ENCODE results near the gene ADAMTS17.

Gene ADAMTS17

DNA sequence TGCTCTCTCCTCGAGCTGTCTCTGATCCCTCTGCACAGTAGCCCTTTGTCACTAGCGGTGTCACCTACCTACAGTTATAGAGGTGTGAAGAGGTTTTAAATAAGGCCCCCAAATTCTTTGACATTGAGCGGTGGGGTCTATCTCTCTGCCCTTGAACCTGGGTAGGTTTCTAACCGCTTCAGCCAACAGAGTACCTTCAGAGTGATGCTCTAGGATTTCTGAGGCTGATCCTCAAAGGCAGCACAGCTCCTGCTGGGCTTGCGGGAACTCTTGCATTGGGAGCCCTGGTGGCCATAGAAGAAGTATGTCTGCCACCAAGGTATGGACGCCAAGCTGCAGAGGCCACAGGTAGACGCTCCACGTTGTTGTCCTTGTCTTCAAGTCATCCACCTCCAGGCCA lies 35.7 kb downstream of the ADAMTS17 start:
- no peak overlapping the region for H3K4me3 ChIP-seq
- no peak for TF ChIP-seq CTCF (IDR thresholded peaks at IDR 0.05)
- DNase-seq (ENCODE audit: low spot score): peak; percentile 43
- no peak overlapping the region for H3K27ac ChIP-seq

DNA sequence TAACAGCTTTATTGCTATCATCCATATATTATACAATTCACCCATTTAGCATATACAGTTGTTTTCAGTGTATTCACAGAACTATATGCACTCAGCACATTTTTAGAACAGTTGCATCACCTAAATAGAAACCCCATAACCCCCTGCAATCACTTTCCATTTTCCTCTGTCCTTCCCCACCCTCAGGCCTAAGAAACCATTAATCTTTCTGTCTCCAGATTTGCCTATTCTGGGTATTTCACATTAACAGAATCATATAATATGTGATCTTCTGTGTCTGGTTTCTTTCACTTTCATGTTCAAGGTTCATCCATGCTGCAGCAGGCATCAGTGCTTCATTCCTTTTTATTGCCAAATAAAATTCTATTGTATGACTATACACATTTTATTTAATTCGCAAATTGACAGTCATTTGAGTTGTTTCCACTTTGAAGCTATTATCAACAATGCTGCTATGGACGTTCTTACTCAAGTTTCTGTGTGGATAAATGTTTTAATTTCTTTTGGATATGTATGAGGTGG lies 39.8 kb downstream of the ADAMTS17 start:
- DNase-seq (ENCODE audit: low spot score): no peak
- TF ChIP-seq CTCF (IDR thresholded peaks at IDR 0.05): no peak
- Histone ChIP-seq H3K4me3 (no peak overlapping the region), H3K27ac (no peak overlapping the region)

DNA sequence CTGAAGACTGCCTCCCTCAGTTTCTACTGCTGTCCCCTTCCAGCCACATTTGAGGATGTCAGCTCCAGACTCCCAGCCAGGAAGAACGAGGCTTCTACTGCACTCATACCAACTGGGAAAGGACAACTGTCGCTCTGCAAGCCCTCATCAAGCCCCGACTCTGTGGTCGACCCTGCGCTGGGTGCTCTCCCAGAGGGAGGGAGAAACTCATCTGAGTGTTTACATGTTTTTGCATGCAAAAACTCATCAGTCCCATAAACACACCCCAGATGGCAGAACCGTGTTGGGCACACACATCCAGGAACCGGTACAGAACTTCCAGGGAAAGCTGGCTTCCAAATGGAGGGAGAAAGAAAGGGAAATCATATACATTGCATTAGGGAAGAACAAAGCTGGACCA lies 43.5 kb downstream of the ADAMTS17 start:
- peak; percentile 50 for DNase-seq (ENCODE audit: low spot score)
- Histone ChIP-seq H3K27ac (no peak overlapping the region), H3K4me3 (no peak overlapping the region)
- no peak for TF ChIP-seq CTCF (IDR thresholded peaks at IDR 0.05)

- peak; percentile 57 for DNase-seq (ENCODE audit: low spot score)
- H3K4me3 ChIP-seq: no peak overlapping the region
- H3K27ac ChIP-seq: no peak overlapping the region
- TF ChIP-seq CTCF (IDR thresholded peaks at IDR 0.05): no peak
Observed at GRCh38 chr15:100297812-100298211, 44.0 kb downstream of the ADAMTS17 start.

DNA sequence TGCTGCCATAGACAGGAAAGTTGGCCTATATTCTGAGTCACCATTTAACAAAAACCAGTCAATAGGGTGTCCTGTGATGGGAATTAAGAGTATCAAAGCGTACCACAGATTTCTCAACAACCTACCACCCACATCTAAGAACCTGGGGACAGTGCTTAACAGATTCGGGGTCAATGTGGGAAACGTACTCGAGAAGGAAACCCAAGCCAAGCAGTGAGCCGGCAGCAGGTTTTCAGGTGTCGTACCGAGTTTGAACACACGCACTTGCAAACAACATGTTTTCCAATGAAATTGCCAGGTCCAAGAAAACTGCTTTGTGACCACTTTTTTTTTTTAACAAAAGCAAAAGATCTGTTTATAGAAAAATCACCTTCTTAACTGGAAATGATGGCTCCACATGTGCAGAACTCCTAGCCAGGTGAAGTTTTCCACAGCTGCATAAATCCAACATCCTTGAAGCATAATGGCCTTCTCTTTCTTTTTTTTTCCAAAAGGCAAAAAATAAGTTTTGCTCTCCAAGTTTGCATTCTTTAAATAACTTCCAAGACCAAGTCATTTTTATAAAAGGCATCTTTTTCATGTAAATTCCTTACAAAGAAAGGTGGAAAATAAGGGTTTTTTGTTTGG lies 45.7 kb downstream of the ADAMTS17 start:
- Histone ChIP-seq H3K27ac (no peak overlapping the region), H3K4me3 (no peak overlapping the region)
- DNase-seq (ENCODE audit: low spot score): no peak
- no peak for TF ChIP-seq CTCF (IDR thresholded peaks at IDR 0.05)

DNA sequence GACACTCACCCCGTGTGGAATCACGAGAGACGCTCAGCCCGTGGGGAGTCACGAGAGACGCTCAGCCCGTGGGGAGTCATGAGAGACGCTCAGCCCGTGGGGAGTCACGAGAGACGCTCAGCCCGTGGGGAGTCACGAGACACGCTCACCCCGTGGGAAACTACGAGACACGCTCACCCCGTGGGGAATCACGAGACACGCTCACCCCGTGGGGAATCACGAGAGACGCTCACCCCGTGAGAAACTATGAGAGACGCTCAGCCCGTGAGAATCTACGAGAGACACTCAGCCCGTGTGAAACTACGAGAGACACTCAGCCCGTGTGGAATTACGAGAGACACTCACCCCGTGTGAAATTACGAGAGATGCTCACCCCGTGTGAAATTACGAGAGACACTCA lies 49.8 kb downstream of the ADAMTS17 start:
- TF ChIP-seq CTCF (IDR thresholded peaks at IDR 0.05): no peak
- H3K27ac ChIP-seq: no peak overlapping the region
- no peak for DNase-seq (ENCODE audit: low spot score)
- no peak overlapping the region for H3K4me3 ChIP-seq

DNA sequence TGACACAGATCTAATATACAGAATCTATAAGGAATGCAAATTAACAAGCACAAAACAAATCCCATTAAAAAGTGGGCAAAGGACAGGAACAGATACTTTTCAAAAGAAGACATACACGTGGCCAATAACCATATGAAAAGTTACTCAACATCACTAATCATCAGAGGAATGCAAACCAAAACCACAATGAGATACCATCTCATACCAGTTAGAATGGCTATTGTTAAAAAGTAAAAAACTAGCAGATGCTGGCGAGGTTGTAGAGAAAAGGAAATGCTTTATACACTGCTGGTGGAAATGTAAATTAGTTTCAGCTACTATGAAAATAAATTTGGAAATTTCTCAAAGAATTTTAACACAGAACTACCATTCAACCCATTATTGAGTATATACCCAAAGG lies 50.7 kb downstream of the ADAMTS17 start:
- Histone ChIP-seq H3K4me3 (no peak overlapping the region), H3K27ac (no peak overlapping the region)
- no peak for TF ChIP-seq CTCF (IDR thresholded peaks at IDR 0.05)
- no peak for DNase-seq (ENCODE audit: low spot score)
